ENCODE data around the gene GALNT10. TPM values are rescaled to one million over a fixed set of nuclear protein-coding genes. Genes with fewer than 3 reads are reported as not detected.

Gene GALNT10
- total RNA-seq, 1 donor from 2014 or later, result 20.6 TPM

GRCh38 chr5:154352960-154353548 is 162.5 kb downstream of the GALNT10 start:
- H3K9me3 Mint-ChIP-seq (ENCODE audit: low read depth), result no peaks in the 10 kb centered on the region
- H3K27ac Mint-ChIP-seq, result no peak overlapping the region
- H3K27me3 Mint-ChIP-seq, result no peaks in the 10 kb centered on the region
- H3K36me3 Mint-ChIP-seq (ENCODE audit: insufficient read depth), result no peaks in the 10 kb centered on the region
- DNase-seq (ENCODE audit: low spot score, unreplicated experiment), result no peak
- H3K4me3 Mint-ChIP-seq (ENCODE audit: low read depth), result no peak overlapping the region
- no peak for TF ChIP-seq CTCF (IDR thresholded peaks at IDR 0.05; ENCODE audit: unreplicated experiment)
- H3K4me1 Mint-ChIP-seq (ENCODE audit: low read depth), result no peaks in the 10 kb centered on the region

- Mint-ChIP-seq H3K4me3 (ENCODE audit: low read depth) (no peak overlapping the region), H3K27me3 (no peaks in the 10 kb centered on the region), H3K36me3 (ENCODE audit: insufficient read depth) (no peaks in the 10 kb centered on the region), H3K27ac (no peak overlapping the region), H3K4me1 (ENCODE audit: low read depth) (peaks cover 1% of the 10 kb centered on the region), H3K9me3 (ENCODE audit: low read depth) (no peaks in the 10 kb centered on the region)
- no peak for DNase-seq (ENCODE audit: low spot score, unreplicated experiment)
- TF ChIP-seq CTCF (IDR thresholded peaks at IDR 0.05; ENCODE audit: unreplicated experiment), result no peak
These were observed 164.6 kb downstream of the GALNT10 start for GRCh38 chr5:154355129-154355611.

GRCh38 chr5:154356020-154356655 is 165.6 kb downstream of the GALNT10 start:
- no peak for DNase-seq (ENCODE audit: low spot score, unreplicated experiment)
- H3K4me3 Mint-ChIP-seq (ENCODE audit: low read depth), result no peak overlapping the region
- no peaks in the 10 kb centered on the region for H3K27me3 Mint-ChIP-seq
- no peak overlapping the region for H3K27ac Mint-ChIP-seq
- H3K36me3 Mint-ChIP-seq (ENCODE audit: insufficient read depth), result no peaks in the 10 kb centered on the region
- no peak for TF ChIP-seq CTCF (IDR thresholded peaks at IDR 0.05; ENCODE audit: unreplicated experiment)
- no peaks in the 10 kb centered on the region for H3K9me3 Mint-ChIP-seq (ENCODE audit: low read depth)
- peaks cover 1% of the 10 kb centered on the region for H3K4me1 Mint-ChIP-seq (ENCODE audit: low read depth)

GRCh38 chr5:154356958-154357357 is 166.4 kb downstream of the GALNT10 start:
- peaks cover 1% of the 10 kb centered on the region for H3K4me1 Mint-ChIP-seq (ENCODE audit: low read depth)
- no peak overlapping the region for H3K27ac Mint-ChIP-seq
- H3K9me3 Mint-ChIP-seq (ENCODE audit: low read depth), result no peaks in the 10 kb centered on the region
- DNase-seq (ENCODE audit: low spot score, unreplicated experiment), result no peak
- no peaks in the 10 kb centered on the region for H3K27me3 Mint-ChIP-seq
- no peak for TF ChIP-seq CTCF (IDR thresholded peaks at IDR 0.05; ENCODE audit: unreplicated experiment)
- no peaks in the 10 kb centered on the region for H3K36me3 Mint-ChIP-seq (ENCODE audit: insufficient read depth)
- no peak overlapping the region for H3K4me3 Mint-ChIP-seq (ENCODE audit: low read depth)

GRCh38 chr5:154358516-154359220 is 168.1 kb downstream of the GALNT10 start:
- DNase-seq (ENCODE audit: low spot score, unreplicated experiment), result no peak
- Mint-ChIP-seq H3K9me3 (ENCODE audit: low read depth) (no peaks in the 10 kb centered on the region), H3K36me3 (ENCODE audit: insufficient read depth) (no peaks in the 10 kb centered on the region), H3K4me1 (ENCODE audit: low read depth) (peaks cover 1% of the 10 kb centered on the region), H3K27ac (no peak overlapping the region), H3K4me3 (ENCODE audit: low read depth) (no peak overlapping the region), H3K27me3 (no peaks in the 10 kb centered on the region)
- TF ChIP-seq CTCF (IDR thresholded peaks at IDR 0.05; ENCODE audit: unreplicated experiment), result no peak

All from progenitor cell of endocrine pancreas (in vitro differentiated cells).